IMR-90 (cell line): ENCODE measurements around the gene SMIM21. TPM values are rescaled to one million over a fixed set of nuclear protein-coding genes. Genes with fewer than 3 reads are reported as not detected.

Experiments
- ATAC-seq: fragments of 200-7000 bp; cut with Tn5 transposase; 2 replicates; pipeline ENCODE4 v1.9.1; 2020; ENCODE audit warnings: low read depth, mild to moderate bottlenecking, moderate library complexity
- BruUV-seq: library from RNA; stranded (reverse); fragments of 400-500 nt; replicated peaks from 2 replicates; lab custom pipeline; 2021; lab: Mats Ljungman, UMichigan
- CTCF ChIA-PET: fragments of 300-600 bp; formaldehyde crosslinking; extraction: SDS; loops from one replicate; lab custom pipeline; 2021; ENCODE audit warnings: antibody characterized with exemption; lab: Yijun Ruan, JAX
- POLR2A ChIA-PET: fragments of 300-600 bp; sonication (Branson Sonifier 250); formaldehyde crosslinking; loops from one replicate; lab custom pipeline; 2022; ENCODE audit warnings: antibody characterized with exemption; ENCODE audit not compliant: unreplicated experiment; lab: Charles Lee
- DNase-seq: peaks from one replicate; pipeline ENCODE4 v3.0.0; 2013
- H2AFZ ChIP-seq: replicated peaks from 2 replicates; pipeline ENCODE3; 2013; ENCODE audit warnings: low read length, mild to moderate bottlenecking; ENCODE audit not compliant: poor library complexity
- H2AK5ac ChIP-seq: 2 replicates; pipeline ENCODE4 v1.6.1; 2013; ENCODE audit warnings: low read depth, low read length, inconsistent platforms
- H2AK9ac ChIP-seq: replicated peaks from 2 replicates; pipeline ENCODE3; 2013; ENCODE audit warnings: mild to moderate bottlenecking, low read depth, low read length, moderate library complexity; ENCODE audit not compliant: poor library complexity
- H2BK120ac ChIP-seq: 2 replicates; pipeline ENCODE4 v1.6.1; 2013; ENCODE audit warnings: low read depth, low read length, inconsistent platforms
- H2BK15ac ChIP-seq: 3 replicates; pipeline ENCODE4 v1.6.1; 2013; ENCODE audit warnings: low read depth, low read length, inconsistent platforms
- H2BK20ac ChIP-seq: 2 replicates; pipeline ENCODE4 v1.6.1; 2013; ENCODE audit warnings: low read depth, mild to moderate bottlenecking, inconsistent platforms, low read length, moderate library complexity
- H2BK5ac ChIP-seq: 2 replicates; pipeline ENCODE4 v1.6.1; 2013; ENCODE audit warnings: mild to moderate bottlenecking, low read depth, low read length, inconsistent platforms; ENCODE audit not compliant: poor library complexity, severe bottlenecking
- H3K14ac ChIP-seq: replicated peaks from 2 replicates; pipeline ENCODE4 v1.6.1; 2013; ENCODE audit warnings: low read depth, low read length, inconsistent platforms
- H3K18ac ChIP-seq: 2 replicates; pipeline ENCODE4 v1.6.1; 2013; ENCODE audit warnings: low read depth, low read length, control low read depth
- H3K23ac ChIP-seq: 2 replicates; pipeline ENCODE4 v1.6.1; 2013; ENCODE audit warnings: low read depth, low read length, inconsistent platforms
- H3K27ac ChIP-seq: 2 replicates; pipeline ENCODE4 v1.5.1; 2013; ENCODE audit warnings: mild to moderate bottlenecking, control low read depth, low read length; ENCODE audit not compliant: insufficient read depth
- H3K27me3 ChIP-seq: 2 replicates; pipeline ENCODE4 v1.6.1; 2013; ENCODE audit warnings: low read length; ENCODE audit not compliant: control insufficient read depth, insufficient read depth
- H3K36me3 ChIP-seq: 2 replicates; pipeline ENCODE4 v1.6.1; 2013; ENCODE audit warnings: low read length, mixed read lengths; ENCODE audit not compliant: control insufficient read depth, insufficient read depth
- H3K4ac ChIP-seq: 2 replicates; pipeline ENCODE4 v1.6.1; 2013; ENCODE audit warnings: low read depth, low read length, inconsistent platforms
- H3K4me1 ChIP-seq: 2 replicates; pipeline ENCODE4 v1.6.1; 2013; ENCODE audit warnings: low read length, mixed read lengths; ENCODE audit not compliant: control insufficient read depth, insufficient read depth
- H3K4me2 ChIP-seq: 2 replicates; pipeline ENCODE4 v1.6.1; 2013; ENCODE audit warnings: low read depth, mild to moderate bottlenecking, control low read depth, low read length, moderate library complexity
- H3K4me3 ChIP-seq: 2 replicates; pipeline ENCODE4 v1.5.1; 2013; ENCODE audit warnings: low read depth, mild to moderate bottlenecking, control low read depth, low read length, moderate library complexity; ENCODE audit not compliant: insufficient read depth
- H3K56ac ChIP-seq: 2 replicates; pipeline ENCODE4 v1.6.1; 2013; ENCODE audit warnings: low read length, inconsistent platforms; ENCODE audit not compliant: insufficient read depth; ENCODE audit errors: extremely low read depth
- H3K79me1 ChIP-seq, 2 experiments: 2 replicates each; pipeline ENCODE4 v1.6.1; 2013; ENCODE audit warnings: low read length in 2 of 2, inconsistent platforms in 1 of 2, low read depth in 1 of 2
- H3K9ac ChIP-seq: 2 replicates; pipeline ENCODE4 v1.6.1; 2013; ENCODE audit warnings: low read depth, low read length, control low read depth
- H3K9me1 ChIP-seq: 2 replicates; pipeline ENCODE4 v1.6.1; 2013; ENCODE audit warnings: low read length, inconsistent platforms; ENCODE audit not compliant: insufficient read depth
- H3K9me3 ChIP-seq: 2 replicates; pipeline ENCODE4 v1.6.1; 2013; ENCODE audit warnings: low read length; ENCODE audit not compliant: control insufficient read depth, insufficient read depth
- H4K20me1 ChIP-seq: 2 replicates; pipeline ENCODE4 v1.6.1; 2013; ENCODE audit warnings: low read length, inconsistent platforms; ENCODE audit not compliant: insufficient read depth
- H4K5ac ChIP-seq: 2 replicates; pipeline ENCODE4 v1.6.1; 2013; ENCODE audit warnings: mild to moderate bottlenecking, low read depth, low read length, control low read depth
- H4K8ac ChIP-seq, 2 experiments: 2 replicates each; pipeline ENCODE4 v1.6.1; 2013; ENCODE audit warnings: low read depth in 2 of 2, low read length in 2 of 2, control low read depth in 1 of 2, inconsistent platforms in 1 of 2
- H4K91ac ChIP-seq: 2 replicates; pipeline ENCODE4 v1.6.1; 2013; ENCODE audit warnings: low read depth, low read length, inconsistent platforms; ENCODE audit not compliant: insufficient read depth
- BHLHE40 ChIP-seq: fragments of 150-350 bp; IDR thresholded peaks from 2 replicates; pipeline ENCODE4 v1.6.1; 2016; ENCODE audit warnings: mild to moderate bottlenecking, low read depth, low read length
- CEBPB ChIP-seq: IDR thresholded peaks from 2 replicates; pipeline ENCODE4 v1.6.1; 2012; ENCODE audit warnings: low read depth, low read length, improper control_type of control experiment
- CHD1 ChIP-seq: IDR thresholded peaks from 2 replicates; pipeline ENCODE4 v1.6.1; 2012; ENCODE audit warnings: low read depth, low read length, improper control_type of control experiment
- CTCF ChIP-seq: conservative IDR thresholded peaks from 2 replicates; pipeline ENCODE4 v1.5.1; 2012; ENCODE audit warnings: mild to moderate bottlenecking, low read depth, low read length, improper control_type of control experiment
- ELK1 ChIP-seq: fragments of 150-350 bp; IDR thresholded peaks from 2 replicates; pipeline ENCODE4 v1.6.1; 2016; ENCODE audit warnings: low read depth, mild to moderate bottlenecking, low read length, moderate library complexity, borderline replicate concordance
- FOS ChIP-seq: fragments of 150-350 bp; IDR thresholded peaks from 2 replicates; pipeline ENCODE4 v1.6.1; 2016; ENCODE audit warnings: low read depth, low read length
- MAFK ChIP-seq: IDR thresholded peaks from 2 replicates; pipeline ENCODE4 v1.6.1; 2012; ENCODE audit warnings: low read depth, low read length, improper control_type of control experiment
- MAZ ChIP-seq: IDR thresholded peaks from 2 replicates; pipeline ENCODE4 v1.6.1; 2012; ENCODE audit warnings: low read depth, mild to moderate bottlenecking, low read length, improper control_type of control experiment, moderate library complexity, borderline replicate concordance
- MXI1 ChIP-seq: IDR thresholded peaks from 2 replicates; pipeline ENCODE4 v1.6.1; 2012; ENCODE audit warnings: low read depth, mild to moderate bottlenecking, low read length, moderate library complexity, borderline replicate concordance
- NFE2L2 ChIP-seq: fragments of 150-350 bp; IDR thresholded peaks from 2 replicates; pipeline ENCODE4 v1.6.1; 2016; ENCODE audit warnings: low read depth, mild to moderate bottlenecking, low read length
- POLR2A ChIP-seq: IDR thresholded peaks from 2 replicates; pipeline ENCODE4 v1.6.1; 2012; ENCODE audit warnings: mild to moderate bottlenecking, low read depth, low read length
- RAD21 ChIP-seq: IDR thresholded peaks from 2 replicates; pipeline ENCODE4 v1.6.1; 2012; ENCODE audit warnings: low read length, improper control_type of control experiment
- RCOR1 ChIP-seq: IDR thresholded peaks from 2 replicates; pipeline ENCODE4 v1.6.1; 2012; ENCODE audit warnings: mild to moderate bottlenecking, low read length, improper control_type of control experiment; ENCODE audit not compliant: insufficient replicate concordance
- RFX5 ChIP-seq: IDR thresholded peaks from 2 replicates; pipeline ENCODE4 v1.8.0; 2012; ENCODE audit warnings: low read depth, mild to moderate bottlenecking, low read length, moderate library complexity
- SMC3 ChIP-seq: fragments of 150-350 bp; IDR thresholded peaks from 2 replicates; pipeline ENCODE4 v1.6.1; 2016; ENCODE audit warnings: low read depth, mild to moderate bottlenecking, antibody characterized with exemption, low read length, moderate library complexity
- USF2 ChIP-seq: fragments of 150-350 bp; IDR thresholded peaks from 2 replicates; pipeline ENCODE4 v1.6.1; 2017; ENCODE audit warnings: mild to moderate bottlenecking, antibody characterized with exemption, low read length, low read depth
- WGBS, 2 experiments: methylation state at CpG; one replicate each; pipeline versions ENCODE4 v1.1.5 to v1.1.7; 2013; ENCODE audit warnings: missing lambda C conversion rate in 2 of 2; ENCODE audit not compliant: insufficient read length in 1 of 2; ENCODE audit errors: extremely low coverage in 2 of 2; 5-methylcytosine and 5-hydroxymethylcytosine counted together
- dilution Hi-C: fragments of 300-500 bp; cut with HindIII; formaldehyde crosslinking; loops from one replicate; pipeline ENCODE4 v1.14.3; 2018; ENCODE audit warnings: low sequenced_read_pairs; ENCODE audit not compliant: unreplicated experiment
- in situ Hi-C: fragments of 300-500 bp; cut with MboI; formaldehyde crosslinking; loops from 3 replicates; pipeline ENCODE4 v1.14.3; 2019; ENCODE audit warnings: low sequenced_read_pairs, inconsistent platforms, mixed read lengths
- intact Hi-C: fragments of 100-400 bp; cut with micrococcal nuclease; formaldehyde crosslinking; loops from 2 replicates; pipeline ENCODE4 v1.10.0; 2022
- polyA plus RNA-seq, 3 experiments: library from polyadenylated mRNA; depleted of rRNA; stranded (reverse); fragments of >200 nt; gene quantifications; 2 replicates each; pipeline ENCODE4 v1.2.3, GENCODE V29; 2012; ENCODE audit warnings: low replicate concordance in 1 of 3
- total RNA-seq: library from RNA; depleted of rRNA; stranded (reverse); fragments of >200 nt; gene quantifications from 2 replicates; pipeline ENCODE4 v1.2.3, GENCODE V29; 2012

SMIM21 gene
- total and polyA plus RNA-seq, 2 of the 4 experiments (the other 2 are of a cell fraction), result not detected

- H2BK120ac ChIP-seq, result no peak overlapping the region
- H2BK15ac ChIP-seq, result no peak overlapping the region
- H4K91ac ChIP-seq, result no peak overlapping the region
- no peak overlapping the region for H2AFZ ChIP-seq
- H2BK20ac ChIP-seq, result no peak overlapping the region
- WGBS, 2 experiments, result no CpG with 5 or more reads among the region's 5 CpGs
- no peaks in the 10 kb centered on the region; the same call in 1 of the 2 replicates for H3K27me3 ChIP-seq
- H3K9me1 ChIP-seq, result no peaks in the 10 kb centered on the region
- no peak for TF ChIP-seq BHLHE40
- no peak for TF ChIP-seq CHD1
- no peak for TF ChIP-seq MAFK
- no peak for TF ChIP-seq POLR2A
- TF ChIP-seq CTCF, result no peak
- TF ChIP-seq RCOR1, result no peak
- TF ChIP-seq NFE2L2, result no peak
- TF ChIP-seq CEBPB, result no peak
- no peak for TF ChIP-seq SMC3
- no peak for TF ChIP-seq ELK1
- no peak for TF ChIP-seq MXI1
- TF ChIP-seq RAD21, result no peak
- no peak for TF ChIP-seq USF2
- TF ChIP-seq RFX5, result no peak
- no peak for TF ChIP-seq FOS
- TF ChIP-seq MAZ, result no peak
- no peaks in the 10 kb centered on the region for H3K9me3 ChIP-seq
- POLR2A ChIA-PET, result interaction anchor here (0.5 kb wide), 1 partner anchor 93 kb away, joined by 6 read pairs; no protein-coding TSS in a partner anchor
- in situ Hi-C loops, result no loop called here
- CTCF ChIA-PET, result no interaction called here
- no peak overlapping the region for H3K9ac ChIP-seq
- intact Hi-C loops, result no loop called here
- ATAC-seq (no peak), DNase-seq (no peak)
- no peaks in the 10 kb centered on the region for H3K36me3 ChIP-seq
- no peak overlapping the region for H3K4ac ChIP-seq
- no peaks in the 10 kb centered on the region for H3K79me1 ChIP-seq
- no peak overlapping the region for H2AK9ac ChIP-seq
- no peak overlapping the region for H2AK5ac ChIP-seq
- H3K14ac ChIP-seq, result no peak overlapping the region
- peaks cover 6% of the 10 kb centered on the region; the same call in 1 of the 2 replicates for H3K4me1 ChIP-seq
- H3K18ac ChIP-seq, result no peak overlapping the region
- H3K4me2 ChIP-seq, result no peak overlapping the region
- H4K5ac ChIP-seq, result no peak overlapping the region
- no peak overlapping the region for H3K56ac ChIP-seq
- dilution Hi-C loops, result no loop called here
- H3K27ac ChIP-seq, result no peak overlapping the region
- H4K20me1 ChIP-seq, result no peaks in the 10 kb centered on the region
- H3K23ac ChIP-seq, result no peak overlapping the region
- H2BK5ac ChIP-seq, result no peak overlapping the region
- no TSS peak for BruUV-seq
- no peak overlapping the region for H3K4me3 ChIP-seq
- H4K8ac ChIP-seq, result no peak overlapping the region
Measured at GRCh38 chr18:75441896-75442295, 14.4 kb upstream of the SMIM21 start.
